SH-SY5Y (cell line): ENCODE results near the gene ADORA1.

Experiments
- GATA2 ChIP-seq: IDR thresholded peaks from 2 replicates; pipeline ENCODE4 v1.6.1; 2011; ENCODE audit warnings: mild to moderate bottlenecking, low read depth, low read length
- GATA3 ChIP-seq: IDR thresholded peaks from 2 replicates; pipeline ENCODE4 v1.6.1; 2011; ENCODE audit warnings: low read depth, mild to moderate bottlenecking, low read length, moderate library complexity

GRCh38 chr1:203147376-203147775 lies 19.9 kb downstream of the ADORA1 start:
- TF ChIP-seq GATA3: no peak
- no peak for TF ChIP-seq GATA2
